Right kidney (tissue), 1 donor: ENCODE results near the gene DAPK3.
"Not testable (repeated sequence)": the region's sequence is repeated elsewhere in the genome, so short reads cannot be mapped to it uniquely, and the experiment has no call there.

Source experiments
- DNase-seq: peaks from one replicate; pipeline ENCODE4 v3.0.0-alpha.2; 2016

Gene DAPK3

GRCh38 chr19:4007021-4007835, 36.3 kb upstream of the DAPK3 start, which contains the start of gene PIAS4:
Gene PIAS4 (plus strand): TSS chr19:4007736. CDS start chr19:4007761, 25 bp downstream.
- peak; percentile 99 for DNase-seq

- not testable (repeated sequence) for DNase-seq
Observed at GRCh38 chr19:4005436-4005835, 34.5 kb upstream of the DAPK3 start.

GRCh38 chr19:4000798-4001197, 29.9 kb upstream of the DAPK3 start:
- not testable (repeated sequence) for DNase-seq

GRCh38 chr19:3998667-3999412, 27.9 kb upstream of the DAPK3 start:
- not testable (repeated sequence) for DNase-seq

- no peak for DNase-seq
Observed at GRCh38 chr19:3995607-3996006, 24.7 kb upstream of the DAPK3 start.

GRCh38 chr19:3990815-3991117, 19.9 kb upstream of the DAPK3 start:
- DNase-seq, result no peak

GRCh38 chr19:3987619-3988371, 16.9 kb upstream of the DAPK3 start:
- DNase-seq, result peak; percentile 84

- peak; percentile 66 for DNase-seq
Observed at GRCh38 chr19:3986260-3987041, 15.6 kb upstream of the DAPK3 start.

GRCh38 chr19:3985643-3986259, 14.9 kb upstream of the DAPK3 start:
- DNase-seq, result peak; percentile 31

- peak; percentile 96 for DNase-seq
Observed at GRCh38 chr19:3984908-3985642, 14.2 kb upstream of the DAPK3 start, which contains the start of gene EEF2. Gene EEF2 (minus strand): TSS chr19:3985463. CDS start chr19:3985380, 83 bp downstream.

- DNase-seq, result no peak
Observed at GRCh38 chr19:3984584-3984907, 13.6 kb upstream of the DAPK3 start.

GRCh38 chr19:3983936-3984583, 13.2 kb upstream of the DAPK3 start:
- no peak for DNase-seq

GRCh38 chr19:3983542-3983914, 12.6 kb upstream of the DAPK3 start:
- DNase-seq, result no peak

GRCh38 chr19:3982701-3983541, 12.0 kb upstream of the DAPK3 start:
- no peak for DNase-seq

GRCh38 chr19:3981736-3982681, 11.1 kb upstream of the DAPK3 start:
- no peak for DNase-seq

- no peak for DNase-seq
Observed at GRCh38 chr19:3981373-3981735, 10.5 kb upstream of the DAPK3 start.

GRCh38 chr19:3980353-3981251, 9.7 kb upstream of the DAPK3 start:
- no peak for DNase-seq
